Common myeloid progenitor, CD34-positive (primary cell): ENCODE measurements around the gene GAB1.

Experiments used
- CTCF ChIA-PET: fragments of 350-600 bp; sonication (Branson Sonifier 250); formaldehyde crosslinking; loops from one replicate; lab custom pipeline; 2021; ENCODE audit warnings: antibody characterized with exemption; lab: Charles Lee
- POLR2A ChIA-PET: fragments of 350-600 bp; sonication (Branson Sonifier 250); formaldehyde crosslinking; loops from one replicate; lab custom pipeline; 2021; ENCODE audit warnings: antibody characterized with exemption; lab: Charles Lee
- DNase-seq, 3 donors: peaks; one replicate each; pipeline versions ENCODE4 v3.0.0 to v3.0.0-alpha.2; 2013
- H3K27ac ChIP-seq, 2 experiments: 1 replicate in 1 of 2; 2 replicates in 1 of 2; pipeline ENCODE4 v1.7.0; 2013; ENCODE audit warnings: inconsistent platforms in 2 of 2, low read length in 2 of 2, mild to moderate bottlenecking in 2 of 2, low read depth in 1 of 2, moderate library complexity in 1 of 2; ENCODE audit not compliant: severe bottlenecking in 2 of 2, insufficient read depth in 1 of 2, poor library complexity in 1 of 2
- H3K27me3 ChIP-seq, 5 experiments: replicated peaks in 2 of 5; 1 replicate in 3 of 5; 2 replicates in 2 of 5; pipeline versions ENCODE4 v1.6.1 to v1.7.0; 2013; ENCODE audit warnings: low read length in 4 of 5, mild to moderate bottlenecking in 2 of 5, moderate library complexity in 2 of 5, inconsistent platforms in 1 of 5; ENCODE audit not compliant: insufficient read depth in 5 of 5, control insufficient read depth in 4 of 5
- H3K36me3 ChIP-seq, 4 experiments: 1 replicate in 2 of 4; 2 replicates in 2 of 4; pipeline versions ENCODE4 v1.6.1 to v1.7.0; 2013; ENCODE audit warnings: low read length in 3 of 4, control low read depth in 1 of 4, mild to moderate bottlenecking in 1 of 4; ENCODE audit not compliant: control insufficient read depth in 4 of 4, insufficient read depth in 4 of 4
- H3K4me1 ChIP-seq, 4 experiments: 1 replicate in 3 of 4; 2 replicates in 1 of 4; pipeline versions ENCODE4 v1.6.1 to v1.7.1; 2013; ENCODE audit warnings: low read length in 3 of 4, mild to moderate bottlenecking in 3 of 4, control low read depth in 1 of 4, inconsistent platforms in 1 of 4, moderate library complexity in 1 of 4; ENCODE audit not compliant: control insufficient read depth in 4 of 4, insufficient read depth in 4 of 4; ENCODE audit errors: control extremely low read depth in 1 of 4
- H3K4me3 ChIP-seq, 7 experiments: 1 replicate in 4 of 7; 2 replicates in 3 of 7; pipeline versions ENCODE4 v1.5.1 to v1.7.0; 2013; ENCODE audit warnings: mild to moderate bottlenecking in 7 of 7, low read length in 6 of 7, moderate library complexity in 6 of 7, inconsistent platforms in 2 of 7, low read depth in 2 of 7, control low read depth in 1 of 7; ENCODE audit not compliant: insufficient read depth in 4 of 7, control insufficient read depth in 1 of 7; ENCODE audit errors: extremely low read depth in 1 of 7
- H3K9me3 ChIP-seq, 5 experiments: 1 replicate in 4 of 5; 2 replicates in 1 of 5; pipeline versions ENCODE4 v1.6.1 to v1.7.1; 2013; ENCODE audit warnings: low read length in 4 of 5, mild to moderate bottlenecking in 2 of 5, inconsistent platforms in 1 of 5, low read depth in 1 of 5, moderate library complexity in 1 of 5; ENCODE audit not compliant: control insufficient read depth in 4 of 5, insufficient read depth in 2 of 5; ENCODE audit errors: control extremely low read depth in 1 of 5
- WGBS: methylation state at CpG from one replicate; pipeline ENCODE4 v1.1.5; 2013; ENCODE audit not compliant: insufficient coverage; 5-methylcytosine and 5-hydroxymethylcytosine counted together

Gene GAB1

GRCh38 chr4:143397887-143398286 lies 61.2 kb downstream of the GAB1 start:
- no CpG with 5 or more reads among the region's 1 CpG for WGBS
- Histone ChIP-seq H3K36me3 (peaks cover 0 to 3% (median 0%) of the 10 kb centered on the region in 4 experiments), H3K9me3 (no peaks in the 10 kb centered on the region), H3K27me3 (no peaks in the 10 kb centered on the region), H3K27ac (no peak overlapping the region), H3K4me3 (no peak overlapping the region), H3K4me1 (peaks cover 0 to 5% (median 2%) of the 10 kb centered on the region in 4 experiments)
- POLR2A ChIA-PET: no interaction called here
- CTCF ChIA-PET: interaction anchor here (0.6 to 6.4 kb wide), 6 partner anchors 11 to 132 kb away, joined by 3 to 53 read pairs (median 5); no protein-coding TSS in a partner anchor
- no peak for DNase-seq

- Histone ChIP-seq H3K4me3 (no peak overlapping the region), H3K36me3 (peaks cover 0 to 3% (median 0%) of the 10 kb centered on the region in 4 experiments), H3K9me3 (no peaks in the 10 kb centered on the region), H3K4me1 (peaks cover 0 to 16% (median 13%) of the 10 kb centered on the region in 4 experiments), H3K27ac (no peak overlapping the region), H3K27me3 (no peaks in the 10 kb centered on the region)
- ChIA-PET CTCF (interaction anchor here (1.1 to 6.4 kb wide), 3 partner anchors 10 to 80 kb away, joined by 3 to 53 read pairs (median 3); no protein-coding TSS in a partner anchor), POLR2A (no interaction called here)
- WGBS: 93% methylated on average over 2 of the region's 5 CpGs
- DNase-seq: peak; percentile 59 to 67 (median 63)
Observed at GRCh38 chr4:143399113-143399949, 62.7 kb downstream of the GAB1 start.

GRCh38 chr4:143400082-143400481 lies 63.4 kb downstream of the GAB1 start:
- Histone ChIP-seq H3K4me3 (no peak overlapping the region), H3K36me3 (no peaks in the 10 kb centered on the region), H3K9me3 (no peaks in the 10 kb centered on the region), H3K27me3 (no peaks in the 10 kb centered on the region), H3K27ac (no peak overlapping the region), H3K4me1 (peaks cover 4 to 22% (median 18%) of the 10 kb centered on the region in 4 experiments)
- POLR2A ChIA-PET: no interaction called here
- WGBS: 100% methylated on average over 1 of the region's 2 CpGs
- no peak for DNase-seq
- CTCF ChIA-PET: interaction anchor here (0.9 to 1.3 kb wide), 7 partner anchors 9 to 78 kb away, joined by 3 to 5 read pairs (median 4); partner anchors contain the start of gene GAB1

DNA sequence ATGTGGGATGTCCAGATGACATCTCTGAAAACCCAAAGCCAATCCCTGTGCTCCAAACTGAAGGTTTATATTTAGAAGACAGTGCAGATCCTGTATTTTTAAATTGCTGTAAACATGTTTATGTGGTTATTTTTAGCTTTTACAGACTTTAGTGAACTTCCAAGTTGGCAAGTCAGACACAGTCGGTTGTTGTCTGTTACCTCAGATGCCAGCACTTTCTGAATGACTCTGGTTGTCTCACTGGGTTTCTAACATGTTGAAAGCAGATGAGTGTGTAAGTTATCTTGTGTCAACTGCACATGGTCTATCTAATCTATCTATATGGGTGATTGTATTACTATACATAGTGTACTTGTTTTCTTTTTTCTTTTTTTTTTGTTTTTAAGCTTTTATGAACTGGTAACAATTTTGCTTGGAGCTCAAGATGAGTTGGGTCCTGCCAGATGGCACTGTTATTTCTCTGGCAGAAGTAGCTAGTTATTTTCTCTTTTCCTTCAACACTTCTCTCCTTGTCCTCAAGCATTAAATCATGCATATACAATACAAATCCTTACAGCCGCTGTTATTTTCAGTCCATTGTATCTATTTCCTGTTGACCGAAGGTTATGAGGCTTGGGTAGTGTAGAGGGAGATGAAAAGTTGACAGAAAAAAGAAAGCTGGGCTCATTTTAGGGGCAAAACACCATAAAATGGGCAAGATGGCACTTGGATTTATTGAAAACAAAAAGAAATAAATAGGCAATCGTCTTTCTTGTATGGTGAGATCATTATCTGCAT lies 66.3 kb downstream of the GAB1 start:
- 19% methylated on average over 2 of the region's 4 CpGs for WGBS
- Histone ChIP-seq H3K27me3 (no peaks in the 10 kb centered on the region), H3K9me3 (no peaks in the 10 kb centered on the region), H3K27ac (no peak overlapping the region), H3K4me3 (peak overlapping the region in 6 of 7 experiments; percentile 25 to 67 (median 41)), H3K4me1 (peaks cover 18 to 47% (median 41%) of the 10 kb centered on the region in 4 experiments), H3K36me3 (no peaks in the 10 kb centered on the region)
- ChIA-PET POLR2A (no interaction called here), CTCF (interaction anchor here (0.9 to 1.6 kb wide), 7 partner anchors 13 to 64 kb away, joined by 3 to 4 read pairs (median 3); no protein-coding TSS in a partner anchor)
- peak in 1 of 3 donors; percentile 27 for DNase-seq

- H3K27me3 ChIP-seq: no peaks in the 10 kb centered on the region
- H3K27ac ChIP-seq: no peak overlapping the region
- no peaks in the 10 kb centered on the region for H3K36me3 ChIP-seq
- peak overlapping the region in 6 of 7 experiments; percentile 25 to 67 (median 41) for H3K4me3 ChIP-seq
- no peaks in the 10 kb centered on the region for H3K9me3 ChIP-seq
- ChIA-PET CTCF (interaction anchor here (0.9 to 1.6 kb wide), 5 partner anchors 27 to 64 kb away, joined by 3 to 4 read pairs (median 3); no protein-coding TSS in a partner anchor), POLR2A (no interaction called here)
- 4% methylated on average over 3 of the region's 4 CpGs for WGBS
- peak in 1 of 3 donors; percentile 55 for DNase-seq
- peaks cover 18 to 48% (median 41%) of the 10 kb centered on the region in 4 experiments for H3K4me1 ChIP-seq
Observed at GRCh38 chr4:143403553-143403820, 66.8 kb downstream of the GAB1 start.

DNA sequence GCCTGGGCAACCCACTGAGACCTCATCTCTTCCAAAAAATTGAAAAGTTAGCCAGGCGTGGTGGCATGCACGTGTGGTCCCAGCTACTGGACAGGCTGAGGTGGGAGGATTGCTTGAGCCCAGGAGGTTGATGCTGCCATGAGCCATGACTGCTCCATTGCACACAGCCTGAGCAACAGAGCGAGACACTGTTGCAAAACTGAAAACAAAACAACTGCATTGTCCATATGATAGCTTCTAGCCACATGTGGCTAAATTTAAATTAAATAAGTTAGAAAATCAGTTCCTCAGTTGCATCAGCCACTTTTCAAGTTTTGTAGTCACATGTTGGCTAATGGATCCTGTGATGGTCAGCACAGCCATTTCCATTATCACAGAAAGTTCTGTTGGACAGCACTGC lies 67.9 kb downstream of the GAB1 start:
- peaks cover 18 to 48% (median 41%) of the 10 kb centered on the region in 4 experiments for H3K4me1 ChIP-seq
- no peaks in the 10 kb centered on the region for H3K9me3 ChIP-seq
- no peak overlapping the region for H3K27ac ChIP-seq
- no peak for DNase-seq
- H3K27me3 ChIP-seq: no peaks in the 10 kb centered on the region
- ChIA-PET CTCF (no interaction called here), POLR2A (no interaction called here)
- 95% methylated on average over 2 of the region's 3 CpGs for WGBS
- H3K4me3 ChIP-seq: peak overlapping the region in 3 of 7 experiments; percentile 2 to 60 (median 11)
- H3K36me3 ChIP-seq: no peaks in the 10 kb centered on the region
